H1 (cell line): Measurements from ENCODE around the gene DAAM1. TPM values are rescaled to one million over a fixed set of nuclear protein-coding genes. Genes with fewer than 3 reads are reported as not detected.

Experiments used
- CBX5 ChIP-seq: fragments of 300-800, 300-1000 bp; sonication (generic); IDR thresholded peaks from 2 replicates; pipeline ENCODE4 v1.7.1; 2016; ENCODE audit warnings: antibody characterized with exemption, low read length, low read depth
- CHD2 ChIP-seq: IDR thresholded peaks from 2 replicates; pipeline ENCODE4 v1.6.1; 2012; ENCODE audit warnings: low read length, improper control_type of control experiment
- POLR2AphosphoS5 ChIP-seq: IDR thresholded peaks from 2 replicates; pipeline ENCODE4 v1.6.1; 2011; ENCODE audit warnings: low read depth, low read length
- RBBP5 ChIP-seq: IDR thresholded peaks from 2 replicates; pipeline ENCODE4 v1.7.1; 2012; ENCODE audit warnings: low read depth, mild to moderate bottlenecking, inconsistent platforms, low read length, moderate library complexity, borderline replicate concordance
- RNF2 ChIP-seq: fragments of 200-900, 300-1000 bp; sonication (generic); IDR thresholded peaks from 2 replicates; pipeline ENCODE4 v1.7.1; 2016; ENCODE audit warnings: borderline replicate concordance, low read depth, mild to moderate bottlenecking, antibody characterized with exemption, low read length; ENCODE audit not compliant: poor library complexity, severe bottlenecking; ENCODE audit errors: missing control alignments
- SP2 ChIP-seq: IDR thresholded peaks from 2 replicates; pipeline ENCODE4 v1.6.1; 2012; ENCODE audit warnings: mild to moderate bottlenecking, low read length, inconsistent platforms
- polyA plus RNA-seq, 7 experiments: library from polyadenylated mRNA; depleted of rRNA in 3 of 7; stranded (reverse) in 5 of 7; unstranded in 2 of 7; fragments of >200 nt in 5 of 7; fragments of 200-250 nt in 2 of 7; gene quantifications; 1 replicate in 5 of 7; 2 replicates in 1 of 7; 4 replicates in 1 of 7; pipeline versions ENCODE4 v1.2.1 to v1.2.3, GENCODE V29; 2011 to 2013; ENCODE audit warnings: missing spikeins in 2 of 7, mixed read lengths in 2 of 7
- total RNA-seq: library from RNA; stranded (reverse); fragmentation: NEBNext Ultra II Directional; extraction: Animal tissue kit (Norgen Biotek cat#: 25700); gene quantifications from 2 replicates; pipeline ENCODE4 v1.2.1, GENCODE V29; 2021
- TF ChIP-seq, protein P1 (sequence below), 3 experiments: IDR thresholded peaks; 1 replicate in 2 of 3; 2 replicates in 1 of 3; pipeline versions ENCODE4 v1.5.1 to v1.6.1; 2011; ENCODE audit warnings: low read length in 3 of 3, mild to moderate bottlenecking in 3 of 3, inconsistent platforms in 2 of 3, low read depth in 1 of 3, moderate library complexity in 1 of 3; ENCODE audit not compliant: insufficient read depth in 1 of 3; ENCODE audit errors: control extremely low read depth in 1 of 3

The DAAM1 gene
- total and polyA plus RNA-seq, 2 of the 8 experiments (the other 6 are each of a cell fraction or from before 2014, with no cell fraction given) = 5.0 to 44.9 TPM

- TF ChIP-seq, protein P1, sequence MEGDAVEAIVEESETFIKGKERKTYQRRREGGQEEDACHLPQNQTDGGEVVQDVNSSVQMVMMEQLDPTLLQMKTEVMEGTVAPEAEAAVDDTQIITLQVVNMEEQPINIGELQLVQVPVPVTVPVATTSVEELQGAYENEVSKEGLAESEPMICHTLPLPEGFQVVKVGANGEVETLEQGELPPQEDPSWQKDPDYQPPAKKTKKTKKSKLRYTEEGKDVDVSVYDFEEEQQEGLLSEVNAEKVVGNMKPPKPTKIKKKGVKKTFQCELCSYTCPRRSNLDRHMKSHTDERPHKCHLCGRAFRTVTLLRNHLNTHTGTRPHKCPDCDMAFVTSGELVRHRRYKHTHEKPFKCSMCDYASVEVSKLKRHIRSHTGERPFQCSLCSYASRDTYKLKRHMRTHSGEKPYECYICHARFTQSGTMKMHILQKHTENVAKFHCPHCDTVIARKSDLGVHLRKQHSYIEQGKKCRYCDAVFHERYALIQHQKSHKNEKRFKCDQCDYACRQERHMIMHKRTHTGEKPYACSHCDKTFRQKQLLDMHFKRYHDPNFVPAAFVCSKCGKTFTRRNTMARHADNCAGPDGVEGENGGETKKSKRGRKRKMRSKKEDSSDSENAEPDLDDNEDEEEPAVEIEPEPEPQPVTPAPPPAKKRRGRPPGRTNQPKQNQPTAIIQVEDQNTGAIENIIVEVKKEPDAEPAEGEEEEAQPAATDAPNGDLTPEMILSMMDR (IDR thresholded peaks at IDR 0.05; ENCODE audit: control extremely low read depth in 1 of 3, insufficient read depth in 1 of 3, low read depth in 1 of 3, low read length in 3 of 3) = no peak
- TF ChIP-seq CHD2 (no peak), POLR2AphosphoS5 (no peak), CBX5 (no peak), RBBP5 (no peak), RNF2 (no peak), SP2 (no peak)
Measured at GRCh38 chr14:59197695-59198262, 9.3 kb downstream of the DAAM1 start (continued).
